Measurements from ENCODE around the gene ASPN. TPM values are rescaled to one million over a fixed set of nuclear protein-coding genes. Genes with fewer than 3 reads are reported as not detected.
A peak's percentile ranks its signal among the peaks of the same experiment; 100 is the strongest.

Gene ASPN
- not detected in 2 replicates for total RNA-seq (2013; cell fraction: nucleolus; rRNA removed)
- total RNA-seq (2014; rRNA removed): not detected in 2 replicates
- not detected in 2 replicates for total RNA-seq (2014; rRNA removed; fragmentation: Illumina TruSeq; extraction: Trizol)
- not detected in 2 replicates for total RNA-seq (2021)
- polyA plus RNA-seq (2011; ENCODE audit: low read depth): not detected
- not detected in 2 replicates for polyA plus RNA-seq (2011; rRNA removed)
- polyA plus RNA-seq (2011; cell fraction: cytosol; rRNA removed): not detected in 2 replicates
- polyA plus RNA-seq (2011; cell fraction: nucleus; rRNA removed): not detected in 2 replicates
- not detected in 2 replicates for polyA plus RNA-seq (2012)
- polyA plus RNA-seq (2014; fragmentation: Illumina TruSeq; extraction: Trizol): not detected in 2 replicates
- polyA plus RNA-seq (2014; fragmentation: Nextera tagmentation; extraction: Ambion mirVana): under 1 TPM in 1 of 2 experiments, not detected in 1; 0.03 TPM
- not detected in 2 replicates for polyA plus RNA-seq (2014; rRNA removed)
- under 1 TPM; 0.42 to 0.47 TPM for polyA plus RNA-seq (2016; fragmentation: Nextera tagmentation; extraction: Ambion mirVana)
- polyA minus RNA-seq (2011; rRNA and poly(A)+ RNA removed): not detected in 2 replicates
- polyA minus RNA-seq (2011; cell fraction: cytosol; rRNA and poly(A)+ RNA removed): not detected in 2 replicates
- polyA minus RNA-seq (2011; cell fraction: nucleus; rRNA and poly(A)+ RNA removed): not detected in 2 replicates
- Bru-seq, nascent RNA: not detected
- BruChase-seq, experiment 1, labeled RNA remaining after a 6-hour chase: percentile 4 among the genes with signal in this experiment
- percentile 4 among the genes with signal in this experiment for BruChase-seq, experiment 2, labeled RNA remaining after a 2-hour chase
- long read RNA-seq, experiment 1: 0 reads
- long read RNA-seq, experiment 2: 0 reads

DNA sequence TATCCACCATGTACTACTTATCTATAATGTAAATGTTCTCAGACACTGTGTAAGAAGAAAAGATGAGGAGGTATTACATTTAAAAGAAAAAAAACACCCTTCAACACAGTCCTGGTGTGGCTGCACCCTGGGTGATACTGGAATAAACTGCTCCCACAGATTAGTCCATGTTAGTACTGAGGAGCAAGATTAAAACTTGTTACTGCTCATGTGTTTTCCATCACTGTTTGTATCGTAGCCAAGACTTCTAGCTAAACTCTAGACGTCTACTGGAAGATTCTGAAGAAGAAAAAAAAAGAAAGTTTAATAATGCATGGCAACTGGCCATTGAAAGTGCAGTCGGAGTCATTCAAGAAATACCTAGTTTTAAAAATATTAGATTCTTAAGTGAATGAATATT, at the start of gene ASPN:
Gene ASPN, minus strand, starts transcription at position 178 of the 400 bp plus-strand sequence.
- Histone ChIP-seq H3K4me3 (no peak within 1 kb of the TSS), H3K27me3 (replicated peaks in 1 of 2; ENCODE audit: control insufficient read depth in 2 of 2, insufficient read depth in 2 of 2, low read length in 1 of 2) (no peaks in the 10 kb centered on the region), H3K9ac (ENCODE audit: control insufficient read depth, insufficient read depth, low read length) (no peak within 1 kb of the TSS), H3K9me3 (replicated peaks; ENCODE audit: control insufficient read depth, insufficient read depth, low read length) (no peaks in the 10 kb centered on the region), H3K27ac (ENCODE audit: control insufficient read depth, insufficient read depth) (no peak within 1 kb of the TSS), H3K4me2 (ENCODE audit: control insufficient read depth, insufficient read depth) (no peak within 1 kb of the TSS), H4K20me1 (ENCODE audit: control insufficient read depth, insufficient read depth) (no peaks in the 10 kb centered on the region), H3K36me3 (ENCODE audit: control insufficient read depth in 2 of 2, insufficient read depth in 2 of 2, low read length in 1 of 2) (no peaks in the 10 kb centered on the region), H3K79me2 (ENCODE audit: control insufficient read depth, insufficient read depth, low read length) (no peaks in the 10 kb centered on the region), H2AFZ (ENCODE audit: control insufficient read depth, low read depth, low read length) (no peak within 1 kb of the TSS), H3K4me1 (ENCODE audit: control insufficient read depth, insufficient read depth, low read length) (peaks cover 5% of the 10 kb centered on the region; the same call in 1 of the 2 replicates)
- in situ Hi-C loops (cut with MboI): no loop called here
- BruUV-seq (replicated peaks): no TSS peak
- SMC1A ChIA-PET (ENCODE audit: uncharacterized antibody, unreplicated experiment): interaction anchor here (0.7 kb wide), 1 partner anchor 9 kb away, joined by 3 read pairs; no protein-coding TSS in a partner anchor
- RAD21 ChIA-PET (ENCODE audit: unreplicated experiment): interaction anchor here (0.6 kb wide), 1 partner anchor 43 kb away, joined by 3 read pairs; no protein-coding TSS in a partner anchor
- TF ChIP-seq ZNF687 (IDR thresholded peaks at IDR 0.05) (no peak), GABPA (IDR thresholded peaks at IDR 0.05; ENCODE audit: low read depth) (no peak), REST (IDR thresholded peaks at IDR 0.05; ENCODE audit: low read depth, low read length) (no peak), CREB1 (IDR thresholded peaks at IDR 0.05; ENCODE audit: low read depth) (no peak), CHD4 (IDR thresholded peaks at IDR 0.05) (no peak), ZNF24 (IDR thresholded peaks at IDR 0.05) (no peak), NFIC (IDR thresholded peaks at IDR 0.05; ENCODE audit: low read depth, low read length) (no peak), SUZ12 (IDR thresholded peaks at IDR 0.05; ENCODE audit: unreplicated experiment) (no peak), SUPT20H (IDR thresholded peaks at IDR 0.05; ENCODE audit: borderline replicate concordance, control insufficient read depth, low read depth, low read length) (no peak), KDM1A (IDR thresholded peaks at IDR 0.05; ENCODE audit: borderline replicate concordance) (no peak), ZBTB33 (IDR thresholded peaks at IDR 0.05) (no peak), KLF5 (IDR thresholded peaks at IDR 0.05; ENCODE audit: partially characterized antibody) (no peak)
- FAIRE-seq (no peak), ATAC-seq (no peak), DNase-seq (ENCODE audit: low read depth, low spot score) (no peak)
- 100% methylated on average over 3 of the region's 3 CpGs for WGBS (ENCODE audit: insufficient coverage, insufficient replicate concordance, low lambda C conversion rate, missing lambda C conversion rate)
- intact Hi-C loops (cut with micrococcal nuclease; ENCODE audit: unreplicated experiment): no loop called here
- POLR2A ChIA-PET: no interaction called here
- CTCF ChIA-PET: interaction anchor here (0.6 to 2.5 kb wide), 8 partner anchors 8 to 626 kb away, joined by 3 to 6 read pairs (median 4); no protein-coding TSS in a partner anchor

All from GM12878 (cell line).